ENCODE data around the gene NUP98.
"Not testable (repeated sequence)": the region's sequence is repeated elsewhere in the genome, so short reads cannot be mapped to it uniquely, and the experiment has no call there.

The NUP98 gene

DNA sequence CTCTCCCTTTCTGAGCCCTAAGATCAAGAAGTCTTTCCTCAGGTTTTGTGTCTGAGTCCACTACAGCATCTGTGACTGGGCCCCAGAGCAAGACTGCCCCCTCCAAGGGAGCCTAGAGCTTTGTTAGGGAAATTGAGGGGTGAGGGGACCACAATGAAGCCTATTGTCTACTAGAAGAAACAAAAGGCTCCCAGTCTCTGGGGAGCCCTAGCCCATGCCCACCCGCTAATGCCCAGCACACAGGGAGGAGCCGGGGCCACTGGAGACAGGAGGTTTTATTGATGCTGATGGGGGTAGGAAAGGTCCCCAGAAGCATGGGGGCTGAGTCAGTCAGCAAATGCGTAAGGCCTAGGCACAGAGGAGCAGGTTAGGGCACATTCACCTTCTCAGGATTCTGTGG, 29.4 kb upstream of the NUP98 start:
- no peak for ATAC-seq
- DNase-seq = no peak

DNA sequence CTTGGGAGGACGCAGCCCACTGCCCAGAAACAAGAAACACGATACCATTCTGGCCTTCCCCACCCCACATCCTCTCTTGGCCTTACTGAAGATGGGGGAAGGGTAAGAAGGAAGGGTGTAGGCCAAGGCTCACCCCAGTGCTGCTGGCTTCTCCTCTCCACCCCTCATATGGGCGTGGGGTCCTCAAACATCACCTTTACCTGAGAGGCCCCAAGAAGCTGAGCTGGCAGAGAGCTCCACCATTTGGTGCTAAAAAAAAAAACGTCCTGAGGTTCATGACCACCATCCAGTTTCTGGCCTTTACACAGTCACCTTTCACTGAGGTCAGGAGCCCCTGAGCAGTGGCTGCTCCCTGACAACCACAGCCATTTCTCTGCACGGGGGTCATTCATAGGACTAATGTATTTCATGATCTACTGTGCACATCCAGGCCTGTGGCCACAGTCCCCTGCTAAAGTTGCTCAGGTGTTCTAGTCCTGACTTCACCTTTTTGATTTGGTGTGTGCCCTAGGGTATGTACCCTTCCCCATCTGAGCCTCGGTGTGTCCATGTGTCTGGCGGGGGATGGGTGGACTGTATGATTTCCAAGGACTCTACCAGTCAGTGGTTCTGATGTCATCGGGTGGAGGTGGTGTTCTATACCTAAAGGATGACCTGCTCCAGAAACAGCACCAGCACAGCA, 28.3 kb upstream of the NUP98 start:
- no peak for DNase-seq
- ATAC-seq = peak; percentile 10

DNA sequence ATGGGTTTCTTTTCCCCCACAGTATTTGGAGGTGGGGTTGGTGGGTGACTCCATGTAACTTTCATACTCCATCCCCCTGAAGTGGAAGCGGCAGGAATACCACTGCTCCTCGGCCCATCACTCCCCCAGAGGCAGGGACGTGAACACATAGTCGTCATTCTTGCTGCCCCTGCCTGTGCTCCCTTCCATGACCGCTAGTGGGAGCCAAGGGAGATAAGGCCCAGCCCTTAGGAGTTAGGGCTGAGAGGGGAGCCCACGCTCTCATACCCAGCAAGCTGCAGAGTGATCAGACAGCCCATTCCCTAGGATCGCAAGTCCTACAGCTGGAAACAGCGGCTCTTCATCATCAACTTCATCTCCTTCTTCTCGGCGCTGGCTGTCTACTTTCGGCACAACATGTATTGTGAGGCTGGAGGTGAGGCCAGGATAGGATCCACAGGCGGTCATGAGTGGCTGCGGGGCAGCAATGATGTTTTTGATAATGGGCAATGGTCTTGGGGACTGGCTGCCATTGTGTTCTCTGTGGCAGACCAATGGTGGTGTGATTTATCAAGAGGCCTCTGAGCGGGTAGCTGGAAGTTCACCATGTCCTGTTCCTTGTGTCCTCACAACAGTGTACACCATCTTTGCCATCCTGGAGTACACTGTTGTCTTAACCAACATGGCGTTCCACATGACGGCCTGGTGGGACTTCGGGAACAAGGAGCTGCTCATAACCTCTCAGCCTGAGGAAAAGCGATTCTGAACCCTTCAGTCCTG, 27.5 kb upstream of the NUP98 start:
- DNase-seq = peak; percentile 87
- ATAC-seq = peak; percentile 88

DNA sequence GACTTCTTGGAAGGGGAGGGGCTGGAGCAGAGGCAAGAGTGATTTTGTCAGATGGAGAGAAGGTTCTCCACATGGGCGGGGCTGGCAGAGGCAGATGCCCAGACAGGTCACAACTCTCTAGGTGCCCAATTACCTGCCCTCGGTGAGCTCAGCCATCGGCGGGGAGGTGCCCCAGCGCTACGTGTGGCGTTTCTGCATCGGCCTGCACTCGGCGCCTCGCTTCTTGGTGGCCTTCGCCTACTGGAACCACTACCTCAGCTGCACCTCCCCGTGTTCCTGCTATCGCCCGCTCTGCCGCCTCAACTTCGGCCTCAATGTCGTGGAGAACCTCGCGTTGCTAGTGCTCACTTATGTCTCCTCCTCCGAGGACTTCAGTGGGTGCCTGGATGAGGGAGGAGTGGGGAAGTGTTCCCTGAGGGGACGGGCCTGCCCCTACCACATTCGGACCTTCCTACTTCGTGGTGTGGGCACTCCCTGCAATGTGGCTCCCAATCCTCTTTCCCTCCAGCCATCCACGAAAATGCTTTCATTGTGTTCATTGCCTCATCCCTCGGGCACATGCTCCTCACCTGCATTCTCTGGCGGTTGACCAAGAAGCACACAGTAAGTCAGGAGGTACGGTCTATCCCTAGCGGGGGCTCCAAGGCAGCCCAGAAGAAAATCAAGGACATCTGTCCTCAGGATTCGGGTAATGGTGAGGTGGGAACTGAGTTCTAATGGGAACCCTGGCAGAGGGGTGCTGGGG, 26.6 kb upstream of the NUP98 start:
- no peak for ATAC-seq
- no peak for DNase-seq

DNA sequence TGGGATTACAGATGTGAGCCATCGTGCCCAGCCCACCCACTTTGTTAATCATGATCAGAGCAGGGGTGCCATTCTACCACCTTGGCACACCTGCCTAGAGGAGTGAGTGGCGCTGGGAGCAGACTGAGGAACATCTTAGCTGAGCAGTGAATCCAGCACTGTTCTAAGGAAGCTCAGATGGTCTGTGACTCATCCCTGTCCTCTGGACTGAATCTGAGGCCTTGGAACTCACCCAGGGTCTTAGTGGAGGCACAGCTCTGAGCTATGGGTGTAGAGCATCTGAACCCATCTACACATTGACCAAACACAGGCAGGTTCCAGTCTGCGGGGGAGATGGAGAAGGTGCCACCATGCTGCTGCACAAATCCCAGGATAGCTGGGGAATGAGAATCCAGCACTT, 25.9 kb upstream of the NUP98 start:
- DNase-seq (no peak), ATAC-seq (no peak)

DNA sequence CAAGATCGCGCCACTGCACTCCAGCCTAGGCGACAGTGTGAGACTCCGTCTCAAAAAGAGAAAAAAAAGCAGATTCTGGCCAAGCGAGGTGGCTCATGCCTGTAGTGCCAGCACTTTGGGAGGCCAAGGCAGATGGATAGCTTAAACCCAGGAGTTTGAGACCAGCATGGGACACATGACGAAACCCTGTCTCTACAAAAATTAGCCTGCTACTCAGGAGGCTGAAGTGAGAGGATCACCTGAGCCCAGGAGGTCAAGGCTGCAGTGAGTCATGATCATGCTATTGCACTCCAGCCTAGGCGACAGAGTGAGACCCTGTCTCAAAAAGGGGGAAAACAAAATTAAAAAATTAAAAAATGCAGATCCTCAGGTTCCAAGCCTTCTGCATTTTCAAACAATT, 25.0 kb upstream of the NUP98 start:
- ATAC-seq (no peak), DNase-seq (no peak)

DNA sequence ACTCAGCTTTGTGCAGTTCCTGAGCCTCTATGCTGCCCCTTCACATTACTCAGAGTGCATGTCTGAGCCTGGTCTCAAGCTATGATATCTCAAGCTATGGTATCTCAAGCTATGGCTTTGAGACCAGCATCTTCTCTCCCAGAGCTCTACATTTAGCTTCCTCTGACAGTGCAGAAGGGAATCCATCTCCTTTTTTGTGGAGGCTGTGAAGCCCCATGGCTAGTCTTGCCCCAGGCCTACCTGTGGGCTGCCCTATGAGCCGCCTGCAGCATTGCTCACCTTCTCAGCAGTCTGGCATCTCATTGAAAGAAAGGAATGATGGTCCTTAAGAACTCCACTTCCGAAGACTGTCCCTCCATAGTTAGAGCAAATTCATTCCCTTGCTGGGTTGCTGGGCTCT, 23.6 kb upstream of the NUP98 start:
- ATAC-seq = no peak
- DNase-seq = no peak

DNA sequence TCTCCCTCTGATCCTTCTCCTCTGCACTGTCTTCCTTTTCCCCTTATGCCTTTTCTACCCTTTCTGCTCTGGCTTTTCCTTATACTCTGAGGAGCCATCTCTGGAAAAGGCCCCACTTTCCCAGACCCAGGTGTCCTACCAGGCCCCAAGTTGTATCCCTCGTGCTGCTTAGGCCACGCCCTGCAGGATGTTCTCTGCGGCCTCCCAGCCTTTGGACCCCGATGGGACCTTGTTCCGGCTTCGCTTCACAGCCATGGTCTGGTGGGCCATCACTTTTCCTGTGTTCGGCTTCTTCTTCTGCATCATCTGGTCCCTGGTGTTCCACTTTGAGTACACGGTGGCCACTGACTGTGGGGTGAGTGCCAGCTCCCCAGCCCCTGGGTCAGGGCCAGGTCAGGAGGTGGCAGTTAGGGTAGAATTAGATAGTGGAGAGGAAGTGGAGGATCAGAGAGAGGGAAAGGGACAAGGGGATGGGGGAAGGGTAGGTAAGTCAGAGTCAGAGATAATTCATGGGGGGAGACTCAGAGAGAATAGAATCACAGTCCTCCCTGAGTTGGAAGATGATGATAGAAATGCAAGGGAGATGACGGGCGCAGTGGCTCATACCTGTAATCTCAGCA, 19.9 kb upstream of the NUP98 start:
- DNase-seq (no peak), ATAC-seq (no peak)

DNA sequence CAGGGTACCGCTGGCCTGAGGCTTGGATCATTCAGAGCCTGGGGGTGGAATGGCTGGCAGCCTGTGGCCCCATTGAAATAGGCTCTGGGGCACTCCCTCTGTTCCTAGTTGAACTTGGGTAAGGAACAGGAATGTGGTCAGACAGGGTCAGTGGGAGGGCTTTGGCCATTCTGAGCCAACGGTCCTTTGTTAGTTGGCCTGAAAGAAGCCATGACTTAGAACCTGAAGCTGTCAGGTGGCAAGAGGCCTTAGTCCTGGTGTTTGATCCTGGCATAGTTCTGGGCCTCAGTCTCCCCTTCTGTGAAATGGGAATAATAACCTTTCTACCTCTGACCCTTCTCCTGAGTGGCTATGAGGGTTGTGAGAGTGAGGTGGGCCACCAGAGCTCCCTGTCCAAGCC, 19.3 kb upstream of the NUP98 start:
- DNase-seq (no peak), ATAC-seq (peak; percentile 4)

DNA sequence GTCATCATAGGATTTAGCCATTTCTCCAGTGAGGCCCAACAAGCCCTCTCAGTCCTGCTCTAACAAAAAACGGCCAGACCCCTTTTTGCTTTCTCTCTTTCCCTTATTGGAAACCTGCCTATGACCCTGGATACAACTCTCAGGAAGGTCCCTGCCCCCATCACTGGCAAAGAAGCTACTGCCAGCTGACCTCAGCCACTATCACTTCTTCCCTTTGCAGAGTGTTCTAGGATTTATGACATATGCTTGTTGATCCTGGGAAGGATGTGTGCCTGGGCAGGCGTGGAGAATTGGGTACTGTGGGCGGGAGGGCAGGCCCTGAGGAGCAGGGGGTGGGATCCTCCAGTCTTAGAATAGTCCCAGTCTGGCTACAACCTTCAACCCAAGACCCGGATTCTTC, 18.5 kb upstream of the NUP98 start:
- no peak for DNase-seq
- no peak for ATAC-seq

DNA sequence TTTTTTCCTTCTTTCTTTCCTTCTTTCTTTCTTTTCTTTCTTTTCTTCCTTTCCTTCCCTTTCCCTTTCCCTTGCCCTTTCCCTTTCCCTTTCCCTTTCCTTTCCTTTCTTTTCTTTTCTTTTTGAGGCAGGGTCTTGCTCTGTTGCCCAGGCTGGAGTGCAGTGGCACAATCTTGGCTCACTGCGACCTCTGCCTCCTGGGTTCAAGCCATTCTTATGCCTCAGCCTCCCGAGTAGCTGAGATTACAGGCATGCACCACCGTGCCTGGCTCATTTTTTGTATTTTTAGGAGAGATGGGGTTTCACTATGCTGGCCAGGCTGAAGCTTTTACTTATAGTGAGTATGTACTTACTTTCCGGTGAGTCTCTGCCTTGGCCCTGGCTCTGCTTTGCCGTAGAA, 17.5 kb upstream of the NUP98 start:
- ATAC-seq, DNase-seq: not testable (repeated sequence)

DNA sequence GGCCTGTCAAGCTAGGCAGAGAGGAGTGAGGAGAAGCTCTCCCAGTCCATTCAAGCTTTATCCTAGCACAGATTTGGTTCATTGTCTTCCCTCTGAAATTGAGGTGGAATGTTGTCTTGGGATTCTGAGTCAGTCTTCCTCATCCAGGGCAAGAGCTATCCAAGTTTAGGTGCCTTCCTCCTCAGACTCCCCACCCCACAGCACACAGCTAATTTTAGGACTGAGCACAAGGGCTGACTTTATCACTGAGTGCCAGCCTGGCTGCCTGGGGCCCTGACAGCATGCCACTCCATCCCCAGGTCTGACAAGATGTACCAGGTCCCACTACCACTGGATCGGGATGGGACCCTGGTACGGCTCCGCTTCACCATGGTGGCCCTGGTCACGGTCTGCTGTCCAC, 13.6 kb upstream of the NUP98 start:
- no peak for DNase-seq
- no peak for ATAC-seq

DNA sequence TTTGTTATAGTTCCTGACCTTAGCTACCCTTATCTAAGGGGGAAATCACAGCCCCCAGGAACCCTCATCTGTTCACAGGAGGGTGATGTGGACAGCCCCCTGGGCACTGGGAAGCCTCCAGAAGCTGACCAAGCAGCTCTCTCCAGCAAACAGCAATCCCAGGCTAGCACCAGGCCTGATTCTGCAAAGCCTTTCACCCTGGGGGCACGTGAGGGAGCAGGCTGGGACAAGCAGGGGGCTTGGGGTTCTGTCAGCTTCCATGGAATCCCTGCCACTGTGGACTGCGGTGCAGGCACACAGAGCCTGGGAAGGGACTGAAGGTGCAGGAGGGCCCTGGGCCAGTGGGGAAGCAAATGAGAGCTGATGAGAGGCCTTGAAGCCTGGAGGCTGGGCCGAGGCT, 13.1 kb upstream of the NUP98 start:
- ATAC-seq (no peak), DNase-seq (no peak)

DNA sequence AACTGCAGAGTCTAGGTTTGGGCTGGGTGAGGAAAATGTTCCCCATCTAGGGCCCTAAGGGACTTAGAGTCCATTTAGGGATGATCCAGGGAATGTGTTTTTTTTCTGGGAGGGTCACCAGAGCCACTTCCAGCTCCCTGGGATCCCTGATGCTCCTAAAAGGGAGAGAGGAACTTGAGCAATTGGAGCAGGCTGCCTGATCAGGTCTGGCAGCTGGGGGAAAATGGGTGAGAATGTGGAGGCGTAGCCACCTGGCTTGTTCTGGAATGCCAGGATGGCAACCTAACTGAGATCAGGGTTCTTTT, 12.2 kb upstream of the NUP98 start:
- ATAC-seq = no peak
- no peak for DNase-seq

DNA sequence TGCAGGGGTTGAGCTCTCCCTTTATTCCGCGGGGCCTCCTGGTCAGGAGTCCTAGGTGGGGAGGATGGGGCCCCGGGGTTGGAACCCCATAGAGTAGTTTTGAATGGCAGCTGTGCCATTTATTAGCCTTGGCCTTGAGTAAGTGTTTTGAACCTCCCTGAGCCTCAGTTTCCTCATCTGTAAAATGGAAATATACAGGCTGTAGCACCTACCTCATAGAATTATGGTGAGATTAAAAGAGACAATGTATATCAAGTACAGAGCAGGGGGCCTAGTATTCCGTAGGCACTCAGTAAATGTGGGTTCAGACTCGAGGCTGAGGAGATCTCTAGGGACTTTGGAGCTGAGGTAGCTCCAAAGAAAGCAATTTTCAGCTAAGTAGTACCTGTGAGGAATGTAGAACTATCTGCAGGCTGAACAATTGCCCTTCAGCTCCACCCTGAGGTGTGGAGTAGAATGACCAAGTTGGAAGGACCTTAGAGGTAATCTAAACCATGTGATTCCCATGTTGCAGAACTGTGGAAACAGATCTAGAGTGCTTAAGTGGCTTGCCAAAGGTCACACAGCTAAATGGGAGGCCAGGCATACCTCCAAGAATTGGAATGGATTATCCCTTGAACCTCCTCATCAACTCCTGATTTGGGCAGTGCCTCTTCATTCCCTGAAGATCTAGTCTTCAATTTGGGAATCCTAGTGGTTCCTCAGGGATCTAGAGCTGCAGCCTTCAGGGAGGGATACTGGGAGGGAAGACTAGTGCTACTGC, 11.7 kb upstream of the NUP98 start:
- DNase-seq (peak; percentile 43), ATAC-seq (peak; percentile 74)

DNA sequence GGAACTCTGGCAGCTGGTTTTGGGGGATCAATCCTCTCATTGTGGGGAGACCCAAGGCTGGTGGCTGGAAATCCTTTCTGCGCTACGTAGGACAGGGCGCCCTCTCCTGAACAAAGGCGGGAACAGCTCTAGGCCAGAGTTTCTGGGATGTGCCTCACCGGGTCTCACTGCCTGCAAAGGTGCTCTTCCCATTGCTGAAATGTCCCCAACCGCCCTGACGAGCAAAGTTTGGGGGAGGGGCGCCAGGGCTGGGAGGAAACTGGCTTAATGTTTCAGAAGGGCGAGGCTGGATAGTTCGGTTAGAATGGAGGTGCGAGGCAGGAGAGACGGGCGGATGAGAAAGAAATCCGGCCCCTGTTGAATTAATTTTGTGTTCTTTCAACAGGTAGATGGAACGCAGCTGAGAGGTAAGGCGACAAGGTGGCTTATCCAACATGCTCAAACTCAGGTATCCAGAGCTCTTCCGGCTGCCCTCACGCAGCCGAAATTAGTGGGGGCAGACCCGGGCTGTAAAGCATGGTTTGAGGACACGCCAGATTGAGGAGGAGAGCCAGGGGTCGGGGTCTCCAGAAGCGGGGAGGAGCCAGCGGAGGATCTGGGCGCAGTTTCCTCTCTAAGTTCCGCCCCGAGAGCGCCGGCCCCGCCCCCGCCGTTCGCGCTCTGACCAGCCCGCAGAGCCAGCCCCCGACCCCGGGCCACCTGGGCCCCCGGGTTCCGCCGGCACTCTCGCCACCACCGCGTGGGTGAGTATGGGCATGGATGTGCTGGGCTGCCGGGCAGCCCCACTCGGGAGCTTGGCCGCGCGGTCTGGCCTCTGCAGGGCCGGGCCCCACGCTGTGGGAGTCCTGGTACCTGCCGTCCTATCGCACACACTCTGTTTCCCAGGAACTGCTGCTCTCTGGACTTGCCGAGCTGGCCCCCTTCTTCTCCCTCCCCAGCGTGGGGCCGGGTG, 10.8 kb upstream of the NUP98 start, which contains the start of gene PGAP2:
Gene PGAP2 (plus strand): TSS at position 652 of the 952 bp plus-strand sequence. CDS start 2,700 bp downstream, outside the sequence.
- DNase-seq (peak; percentile 78), ATAC-seq (peak; percentile 75)

DNA sequence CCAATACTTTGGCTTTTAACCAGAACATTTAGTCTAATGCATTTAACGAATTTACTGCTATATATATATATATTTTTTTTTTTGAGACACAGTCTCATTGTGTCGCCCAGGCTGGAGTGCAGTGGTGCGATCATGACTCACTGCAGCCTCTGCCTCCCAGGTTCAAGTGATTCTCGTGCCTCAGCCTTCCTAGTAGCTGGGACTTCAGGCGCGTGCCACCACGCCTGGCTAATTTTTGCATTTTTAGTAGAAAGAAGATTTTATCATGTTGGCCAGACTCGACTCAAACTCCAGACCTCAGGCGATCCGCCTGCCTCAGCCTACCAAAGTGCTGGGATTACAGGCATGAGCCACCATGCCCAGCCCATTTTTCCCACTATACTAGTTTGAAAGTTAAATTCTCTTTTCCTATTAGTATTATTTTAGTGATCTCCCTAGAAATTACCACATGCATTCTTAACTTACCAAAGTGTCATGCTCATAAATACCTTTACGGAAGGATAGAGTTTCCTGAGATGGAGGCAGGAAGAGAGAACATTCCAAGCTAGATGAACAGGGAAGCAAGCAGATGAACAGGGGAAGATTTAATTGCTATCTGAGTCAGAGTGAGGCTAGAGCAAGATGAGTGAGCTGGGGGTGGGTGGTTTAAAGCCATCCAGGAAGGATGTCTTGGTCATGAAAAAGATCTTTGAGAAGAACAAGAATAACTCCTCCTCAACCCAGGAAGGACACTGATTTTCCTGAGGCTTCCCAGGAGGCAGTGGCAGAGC, 6.6 kb upstream of the NUP98 start:
- no peak for DNase-seq
- ATAC-seq = no peak

DNA sequence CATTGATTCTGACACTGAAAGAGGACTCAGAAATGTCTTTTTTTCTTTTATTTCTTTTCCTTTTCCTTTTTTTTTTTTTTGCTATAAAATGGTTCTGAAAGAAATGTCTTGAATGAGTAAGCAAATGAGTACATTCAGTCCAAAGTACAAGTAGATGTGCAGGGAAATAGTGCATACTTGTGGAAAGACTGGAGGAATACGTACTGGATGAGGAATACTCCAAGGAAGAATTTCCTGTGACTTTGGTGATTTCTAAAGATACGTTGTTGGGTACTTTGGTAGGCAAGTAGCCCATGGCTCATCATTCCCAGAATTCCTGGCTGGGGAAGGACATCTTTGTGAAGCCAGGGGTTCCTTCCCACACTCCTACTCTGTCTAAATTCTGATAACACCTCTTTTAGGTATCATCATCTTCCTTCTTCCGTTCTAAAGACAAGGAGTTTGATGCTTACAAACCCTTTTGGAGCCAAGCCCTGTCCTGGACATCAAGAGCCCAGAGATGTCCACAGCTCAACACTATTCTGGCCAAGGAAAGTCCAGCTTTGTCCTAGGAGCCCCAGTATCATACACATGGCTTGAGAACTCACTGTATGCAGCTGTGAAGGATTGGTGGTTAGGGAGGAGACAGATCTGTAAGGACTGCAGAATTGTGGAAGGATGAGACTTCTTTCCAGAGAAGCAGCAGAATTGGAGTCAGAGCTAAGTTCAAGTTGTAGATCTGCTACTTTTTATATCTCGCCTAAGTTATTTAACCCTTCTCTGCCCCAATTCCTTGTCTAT, 4.8 kb upstream of the NUP98 start:
- DNase-seq (no peak), ATAC-seq (no peak)

DNA sequence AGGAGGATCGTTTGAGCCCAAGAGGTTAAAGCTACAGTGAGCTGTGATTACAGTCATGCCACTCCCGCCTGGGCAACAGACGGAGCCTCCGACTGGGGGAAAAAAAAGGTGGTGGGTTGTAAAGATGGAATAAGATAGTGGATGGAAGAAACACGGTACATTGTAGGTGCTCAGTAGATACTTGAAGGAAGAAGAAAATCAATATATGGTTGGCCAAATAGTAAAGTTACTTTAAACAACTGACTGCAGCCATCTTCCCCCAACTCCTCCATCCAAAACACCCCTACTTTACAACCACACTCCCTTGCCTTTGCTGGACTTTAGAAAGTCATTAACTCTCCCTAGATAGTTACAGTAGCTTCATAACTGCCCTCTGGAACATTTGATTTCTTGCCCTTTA, 2.5 kb upstream of the NUP98 start:
- ATAC-seq (no peak), DNase-seq (no peak)
